ENCODE results near the gene DNAH3.
"Not testable (repeated sequence)": the region's sequence is repeated elsewhere in the genome, so short reads cannot be mapped to it uniquely, and the experiment has no call there.

The DNAH3 gene

DNA sequence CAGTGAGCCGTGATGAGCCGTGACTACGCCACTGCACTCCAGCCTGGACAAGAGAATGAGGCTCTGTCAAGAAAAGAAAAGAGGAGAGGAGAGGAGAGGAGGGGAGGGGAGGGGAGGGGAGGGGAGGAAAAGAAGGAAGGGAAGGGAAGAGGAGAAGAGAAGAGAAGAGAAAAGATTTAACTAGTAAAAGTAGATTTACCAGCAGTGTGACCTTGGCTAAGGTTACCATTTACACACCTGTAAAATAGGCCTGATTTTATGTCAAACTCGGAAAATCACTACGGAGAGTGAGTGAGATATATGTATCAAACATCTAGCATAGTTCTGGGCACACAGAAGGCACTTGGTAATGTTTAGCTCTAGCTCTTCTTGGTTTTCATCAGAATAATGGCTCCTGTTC is 140.8 kb downstream of the DNAH3 start:
- DNase-seq (ENCODE audit: low read depth, low spot score) = no peak

DNA sequence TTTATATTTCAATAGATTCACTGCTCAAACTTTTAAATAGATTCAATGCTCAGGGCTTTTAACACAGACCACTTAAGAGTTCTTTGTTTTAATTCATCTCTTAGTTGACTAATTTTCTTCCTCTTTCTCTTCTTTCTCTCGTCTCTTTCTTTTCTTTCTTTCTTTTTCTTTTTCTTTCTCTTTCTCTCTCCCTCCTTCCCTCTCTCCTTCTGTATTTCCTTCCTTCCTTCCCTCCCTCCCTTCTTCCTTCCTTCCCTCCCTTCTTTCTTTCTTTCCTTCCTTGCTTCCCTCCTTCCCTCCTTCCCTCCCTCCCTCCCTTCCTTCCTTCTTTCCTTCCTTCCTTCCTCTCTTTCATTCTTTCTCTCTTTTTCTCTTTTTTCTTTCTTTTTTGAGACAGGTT is 145.6 kb downstream of the DNAH3 start:
- DNase-seq (ENCODE audit: low read depth, low spot score) = no peak

DNA sequence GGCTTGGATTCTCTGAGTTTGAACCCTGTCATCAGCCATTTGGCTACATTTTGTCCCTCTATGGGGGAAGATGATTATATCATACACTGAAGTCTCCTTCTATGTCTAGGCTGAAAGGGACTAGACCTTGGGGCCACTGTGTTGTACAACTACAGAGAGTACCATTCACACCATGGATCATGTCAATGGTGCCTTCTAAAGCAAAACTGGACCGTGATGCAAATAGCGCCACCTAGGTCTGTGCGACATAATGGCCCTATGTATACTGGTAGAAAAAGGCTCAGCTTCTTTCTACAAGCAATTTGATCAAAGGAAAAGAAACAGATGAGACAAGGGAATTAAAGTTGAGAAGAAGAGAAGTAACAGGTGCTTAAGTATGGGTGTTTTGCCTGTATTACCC is 149.4 kb downstream of the DNAH3 start:
- DNase-seq (ENCODE audit: low read depth, low spot score) = no peak

DNA sequence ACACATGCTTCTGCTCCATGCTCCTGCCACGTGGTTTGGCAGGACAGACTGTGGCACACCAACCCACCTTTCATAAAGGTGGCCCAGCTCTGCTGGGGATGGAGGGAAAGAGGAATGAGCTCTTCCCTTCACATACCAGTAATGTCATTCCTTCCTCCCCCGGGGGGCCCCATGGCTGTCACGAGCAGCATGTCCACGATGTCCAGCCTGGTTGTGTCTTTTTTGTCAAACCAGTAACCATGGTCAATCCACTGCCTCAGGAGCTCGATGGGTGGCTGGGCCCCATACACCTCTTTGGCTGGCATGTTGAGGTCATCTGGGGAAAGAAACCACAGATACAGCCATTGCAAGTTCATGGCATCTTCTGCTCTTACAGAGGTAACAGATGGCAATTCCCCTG is 153.5 kb downstream of the DNAH3 start:
- no peak for DNase-seq (ENCODE audit: low read depth, low spot score)

DNA sequence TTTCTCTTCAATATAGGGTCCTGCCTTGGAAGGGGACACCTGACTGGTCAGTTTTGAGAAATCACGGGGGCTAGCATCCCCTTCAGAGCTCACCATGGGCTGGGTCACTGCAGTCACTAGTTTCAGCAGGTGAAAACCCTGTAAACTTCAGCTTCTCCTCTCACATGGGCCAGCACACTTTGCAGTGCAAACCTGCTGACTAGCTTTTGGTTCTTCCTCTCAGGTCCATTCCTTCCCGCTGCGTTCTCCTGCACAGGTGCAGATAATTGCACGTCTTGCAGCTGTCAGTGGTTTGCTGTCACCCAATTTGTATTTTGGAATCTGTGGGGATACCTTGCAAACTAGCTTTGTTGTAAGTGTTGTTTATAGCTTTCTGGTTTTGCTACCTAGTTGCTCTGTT is 154.9 kb downstream of the DNAH3 start:
- no peak for DNase-seq (ENCODE audit: low read depth, low spot score)

DNA sequence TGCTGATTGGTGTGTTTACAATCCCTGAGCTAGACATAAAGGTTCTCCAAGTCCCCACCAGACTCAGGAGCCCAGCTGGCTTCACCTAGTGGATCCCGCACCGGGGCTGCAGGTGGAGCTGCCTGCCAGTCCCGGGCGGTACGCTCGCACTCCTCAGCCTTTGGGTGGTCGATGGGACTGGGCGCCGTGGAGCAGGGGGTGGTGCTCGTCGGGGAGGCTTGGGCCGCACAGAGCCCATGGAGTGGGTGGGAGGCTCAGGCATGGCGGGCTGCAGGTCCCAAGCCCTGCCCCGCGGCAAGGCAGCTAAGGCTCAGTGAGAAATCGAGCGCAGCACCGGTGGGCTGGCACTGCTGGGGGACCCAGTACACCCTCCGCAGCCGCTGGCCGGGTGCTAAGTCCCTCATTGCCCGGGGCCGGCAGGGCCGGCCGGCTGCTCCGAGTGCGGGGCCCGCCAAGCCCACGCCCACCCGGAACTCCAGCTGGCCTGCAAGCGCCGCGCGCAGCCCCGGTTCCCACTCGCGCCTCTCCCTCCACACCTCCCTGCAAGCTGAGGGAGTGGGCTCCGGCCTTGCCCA is 161.1 kb downstream of the DNAH3 start:
- DNase-seq (ENCODE audit: low read depth, low spot score) = not testable (repeated sequence)

DNA sequence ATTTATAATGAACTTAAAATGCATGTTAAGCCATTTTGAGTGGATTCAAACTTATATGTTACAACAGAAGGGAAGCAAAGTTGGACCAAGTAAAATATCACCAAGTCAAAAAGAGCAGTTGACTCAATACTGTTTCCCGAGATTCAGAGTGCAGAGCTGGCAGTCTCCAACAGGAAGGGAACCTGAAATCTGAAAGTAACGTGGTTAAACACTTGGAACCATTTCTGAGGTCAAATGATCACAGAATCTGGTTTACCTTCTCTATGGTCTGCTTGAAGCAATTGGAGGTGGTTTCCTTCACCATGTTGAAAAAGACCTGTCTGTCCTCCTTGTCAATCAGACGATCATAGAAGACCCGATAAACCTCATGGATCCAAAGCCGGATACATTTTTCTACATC is 163.6 kb downstream of the DNAH3 start:
- no peak for DNase-seq (ENCODE audit: low read depth, low spot score)

DNA sequence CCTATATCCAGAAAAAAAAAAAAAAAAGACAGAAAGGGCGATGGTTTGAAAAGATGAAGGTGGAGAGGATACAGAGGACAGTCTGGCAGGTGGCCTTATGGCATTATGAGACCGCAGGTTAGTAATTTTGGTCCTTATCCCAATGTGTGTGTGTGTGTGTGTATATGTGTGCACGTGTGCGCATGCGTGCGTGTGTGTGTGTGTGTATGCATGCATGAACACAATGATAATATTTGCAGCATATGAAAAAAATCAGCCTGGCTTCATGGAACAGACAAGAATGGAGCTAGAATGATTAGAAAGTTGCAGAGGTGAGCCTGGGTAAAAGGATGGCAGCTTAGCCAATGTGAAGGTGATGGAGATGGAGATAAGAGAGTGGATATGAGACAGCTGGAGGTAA is 166.6 kb downstream of the DNAH3 start:
- DNase-seq (ENCODE audit: low read depth, low spot score) = no peak

DNA sequence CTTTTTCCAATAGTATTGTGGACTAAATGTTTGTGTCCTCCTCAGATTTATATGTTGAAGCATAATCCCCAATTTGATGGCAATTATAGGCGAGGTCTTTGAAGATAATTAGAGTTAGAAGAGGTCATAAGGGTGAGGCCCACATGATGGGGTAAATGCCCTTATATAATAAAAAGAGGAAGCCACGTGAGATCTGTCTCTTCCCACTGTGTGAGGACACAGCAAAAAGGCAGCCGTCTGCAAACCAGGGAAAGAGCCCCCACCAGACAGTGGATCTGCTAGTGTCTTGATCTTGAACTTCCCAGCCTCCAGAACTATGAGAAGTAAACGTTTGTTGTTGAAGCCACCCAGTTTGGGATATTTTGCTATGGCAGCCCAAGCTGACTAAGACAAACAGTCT is 174.1 kb downstream of the DNAH3 start:
- no peak for DNase-seq (ENCODE audit: low read depth, low spot score)

DNA sequence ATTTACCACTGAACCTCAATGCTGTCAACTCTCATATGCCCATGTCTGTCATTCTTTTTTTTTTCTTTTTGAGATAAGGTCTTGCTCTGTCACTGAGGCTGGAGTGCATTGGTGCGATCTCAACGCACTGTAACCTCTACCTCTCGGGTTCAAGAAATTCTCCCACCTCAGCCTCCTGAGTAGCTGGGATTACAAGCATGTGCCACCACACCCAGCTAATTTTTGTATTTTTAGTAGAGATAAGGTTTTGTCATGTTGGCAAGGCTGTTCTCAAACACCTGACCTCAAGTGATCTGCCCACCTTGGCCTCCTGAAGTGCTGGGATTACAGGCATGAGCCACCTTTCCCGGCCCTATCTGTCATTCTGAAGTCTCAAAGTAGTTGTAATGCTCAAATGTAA is 177.4 kb downstream of the DNAH3 start:
- not testable (repeated sequence) for DNase-seq (ENCODE audit: low read depth, low spot score)

DNA sequence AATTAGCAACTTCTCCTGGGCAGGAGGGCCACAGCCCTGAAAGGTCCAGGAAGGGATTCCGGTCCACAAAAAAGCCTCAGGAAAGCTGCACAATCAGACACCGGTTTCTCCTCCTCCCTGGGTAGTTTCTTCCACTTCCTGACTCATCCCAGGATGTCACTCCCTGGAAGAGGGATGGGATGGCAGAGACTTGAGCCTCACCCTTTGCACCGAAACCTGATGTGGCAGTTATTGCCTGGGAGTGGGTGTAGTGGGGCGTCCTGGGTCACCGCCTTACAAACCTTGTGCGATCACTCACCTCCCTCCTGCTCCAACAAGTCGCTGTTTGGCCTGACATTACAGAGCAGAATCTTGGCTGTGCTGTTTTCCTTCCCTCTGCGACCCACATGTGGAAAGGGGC is 179.2 kb downstream of the DNAH3 start:
- DNase-seq (ENCODE audit: low read depth, low spot score) = no peak

DNA sequence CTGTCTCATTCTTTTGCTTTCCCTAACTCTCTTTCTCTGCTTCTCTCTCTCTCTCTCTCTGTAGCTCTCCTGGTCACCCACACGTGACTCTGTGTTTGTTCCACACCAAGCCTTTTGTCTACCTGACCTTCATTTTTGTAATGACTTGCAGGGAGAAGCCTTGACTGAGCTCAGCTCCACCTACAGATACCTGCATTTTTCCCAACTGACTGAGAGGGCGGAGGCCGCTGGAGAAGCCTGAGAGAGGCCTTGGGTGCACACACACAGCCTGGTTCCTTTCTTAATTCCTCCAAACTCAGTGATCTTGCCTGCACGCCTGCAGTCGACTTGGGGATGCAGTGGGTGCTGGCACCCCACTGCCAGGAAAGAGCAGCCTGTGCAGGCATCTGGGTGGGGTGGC is 181.3 kb downstream of the DNAH3 start:
- no peak for DNase-seq (ENCODE audit: low read depth, low spot score)

DNA sequence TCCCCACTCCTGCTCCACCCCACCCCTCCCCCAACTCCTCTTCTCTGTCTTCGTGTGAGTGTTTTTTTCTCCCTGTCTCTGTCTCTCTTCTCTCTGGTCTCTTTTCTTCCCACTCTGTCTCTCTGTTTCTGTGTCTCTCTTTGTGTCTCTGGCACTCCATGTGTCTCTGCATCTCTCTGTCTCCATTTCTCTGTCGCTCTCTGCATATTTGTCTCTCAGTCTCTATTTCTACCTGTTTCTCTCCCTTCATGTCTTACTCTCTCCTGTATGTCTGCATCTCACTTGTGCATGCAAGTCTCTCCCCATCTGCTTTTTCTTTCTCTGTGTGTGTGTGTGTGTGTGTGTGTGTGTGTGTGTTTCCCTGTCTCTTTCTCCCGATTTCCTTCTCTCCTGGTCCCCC is 181.9 kb downstream of the DNAH3 start:
- no peak for DNase-seq (ENCODE audit: low read depth, low spot score)

DNA sequence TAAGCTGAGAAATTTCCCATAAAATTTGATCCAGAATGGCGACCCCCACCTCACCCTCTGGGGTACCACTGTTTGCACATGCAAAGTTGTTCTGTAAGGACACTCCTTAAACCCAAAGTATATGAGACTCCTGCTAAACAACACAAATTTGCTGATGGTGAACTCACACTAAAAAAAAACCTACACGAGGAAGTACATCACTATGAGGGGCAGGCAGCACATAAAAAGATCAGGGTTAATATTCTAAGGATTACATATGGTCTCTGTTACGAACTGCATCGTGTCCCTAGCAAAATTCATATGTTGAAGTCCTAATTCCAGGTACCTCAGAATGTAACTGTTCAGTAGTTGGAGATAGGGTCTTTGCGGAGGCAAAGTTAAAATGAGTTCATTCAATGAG is 189.7 kb downstream of the DNAH3 start:
- DNase-seq (ENCODE audit: low read depth, low spot score) = no peak

DNA sequence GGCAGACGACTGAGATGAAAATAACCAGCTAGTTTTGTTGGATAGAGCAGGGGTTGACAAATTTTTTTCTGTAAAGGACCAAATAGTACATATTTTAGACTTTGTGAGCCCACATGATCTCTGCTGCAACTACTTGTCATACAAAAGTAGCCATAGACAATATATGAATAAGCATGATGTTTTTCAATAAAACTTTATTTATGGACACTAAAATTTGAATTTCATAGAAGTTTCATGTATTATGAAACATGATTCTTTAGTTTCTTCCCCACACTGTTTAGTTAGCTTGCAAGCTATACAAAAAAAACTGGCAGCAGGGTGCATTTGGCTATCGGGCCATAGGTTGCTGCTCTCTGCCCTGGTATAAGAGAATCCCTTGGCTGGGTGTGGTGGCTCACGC is 193.5 kb downstream of the DNAH3 start:
- DNase-seq (ENCODE audit: low read depth, low spot score) = no peak

DNA sequence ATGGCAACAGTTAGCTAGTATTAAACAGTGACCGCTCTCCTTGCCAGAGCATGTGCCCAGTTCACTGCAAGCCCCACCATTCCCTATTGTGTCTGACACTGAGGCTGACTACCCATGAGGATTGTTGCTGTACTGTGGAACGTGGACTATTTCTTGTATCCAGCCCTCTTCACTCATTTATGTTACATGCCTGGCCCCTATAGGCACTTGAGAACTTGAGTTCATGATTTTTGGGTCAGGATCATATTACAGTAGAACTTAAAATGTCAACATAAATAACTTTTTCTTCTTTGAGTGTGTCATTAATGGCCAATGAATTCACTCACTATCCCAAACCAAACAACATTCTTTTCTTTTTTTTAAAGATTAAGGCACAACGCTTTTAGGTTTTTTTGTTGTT is 194.3 kb downstream of the DNAH3 start:
- no peak for DNase-seq (ENCODE audit: low read depth, low spot score)

DNA sequence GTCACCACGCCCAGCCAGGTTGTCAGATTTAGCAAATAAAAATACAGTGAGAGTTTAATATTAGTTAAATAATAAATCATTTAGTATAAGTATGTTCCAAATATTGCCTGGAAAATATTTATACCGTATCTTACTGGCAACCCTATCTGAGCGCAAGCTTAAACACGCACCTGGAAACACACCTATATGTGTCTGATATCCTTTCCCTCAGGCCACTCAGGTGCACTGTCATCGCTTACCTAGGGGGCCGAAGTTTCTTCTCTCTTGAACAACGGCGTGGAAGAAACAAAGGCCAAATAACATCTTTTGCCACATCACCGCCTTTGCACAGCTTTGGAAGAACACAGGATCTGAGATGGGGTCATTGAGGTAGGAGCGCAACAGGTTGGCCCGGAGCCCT is 196.1 kb downstream of the DNAH3 start:
- no peak for DNase-seq (ENCODE audit: low read depth, low spot score)

DNA sequence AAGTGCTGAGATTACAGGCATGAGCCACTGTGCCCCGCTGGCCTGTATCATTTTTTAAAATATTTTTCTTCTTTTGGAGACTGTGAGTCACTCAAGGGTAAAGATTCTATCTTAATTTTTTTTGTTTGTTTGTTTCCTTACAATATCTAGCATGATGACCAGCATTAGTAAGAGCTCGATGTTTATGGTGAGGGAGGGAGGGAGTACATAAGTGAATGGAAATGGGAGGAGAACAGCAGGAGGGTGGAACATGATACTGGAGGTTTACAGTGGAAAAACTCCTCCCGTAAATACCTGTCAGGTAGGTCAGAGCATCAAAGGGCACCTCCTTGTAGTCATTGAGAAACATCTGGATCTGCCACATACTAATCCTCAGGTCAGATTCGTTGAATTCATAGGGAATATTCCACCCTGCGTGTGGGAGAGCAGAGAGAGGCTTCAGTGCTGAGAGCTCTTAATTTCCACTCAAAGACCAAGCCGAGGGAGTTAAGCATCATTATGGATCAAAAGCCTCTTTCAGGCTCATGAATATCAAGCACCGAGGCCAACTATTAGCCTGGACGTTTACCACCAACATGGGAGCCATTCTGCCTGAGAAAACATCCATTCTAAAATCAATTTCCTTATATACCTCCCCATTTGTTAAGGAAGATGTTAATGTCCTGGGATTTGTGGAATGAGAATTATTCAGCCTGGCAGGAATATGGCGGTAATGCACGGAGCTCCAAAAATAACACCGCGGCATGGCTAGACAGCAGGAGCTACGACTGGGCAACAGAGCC is 198.3 kb downstream of the DNAH3 start:
- peak; percentile 17 for DNase-seq (ENCODE audit: low read depth, low spot score)

DNA sequence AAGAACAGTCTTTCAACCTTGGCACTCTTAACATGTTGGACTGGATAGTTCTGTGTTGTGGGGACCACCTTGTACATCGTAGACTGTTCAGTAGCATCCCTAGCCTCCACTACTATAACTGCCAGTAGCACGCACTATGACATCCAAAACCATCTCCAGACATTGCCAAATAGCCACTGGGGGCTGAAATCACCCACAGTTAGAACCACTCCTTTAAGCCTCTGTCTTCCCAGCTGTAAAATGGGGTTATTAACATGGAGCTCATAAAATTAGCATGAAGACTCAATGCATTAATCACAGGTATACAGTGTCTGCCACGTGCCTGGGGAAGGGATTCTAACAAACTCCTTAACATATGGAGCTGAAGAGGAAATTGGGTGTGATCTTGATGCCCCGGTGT is 200.4 kb downstream of the DNAH3 start:
- DNase-seq (ENCODE audit: low read depth, low spot score) = no peak

DNA sequence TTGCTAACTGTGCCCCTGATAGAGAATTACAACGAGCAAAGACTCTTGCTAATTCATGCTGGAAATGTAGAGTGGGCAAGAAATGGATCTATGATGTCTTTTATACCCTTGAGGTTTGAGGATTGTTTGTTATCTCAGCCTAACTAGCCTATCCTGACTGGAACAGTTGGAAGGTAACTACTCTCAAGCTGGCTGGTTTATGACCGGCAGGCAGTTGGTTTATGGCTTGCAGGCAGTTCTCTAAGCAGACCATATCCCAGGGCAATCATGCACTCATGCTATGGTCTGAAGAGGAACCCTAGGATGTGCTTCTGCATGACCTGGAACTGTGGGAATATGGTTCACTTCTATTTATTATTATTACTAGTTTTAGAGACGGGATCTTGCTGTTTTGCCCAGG is 201.0 kb downstream of the DNAH3 start:
- no peak for DNase-seq (ENCODE audit: low read depth, low spot score)

DNA sequence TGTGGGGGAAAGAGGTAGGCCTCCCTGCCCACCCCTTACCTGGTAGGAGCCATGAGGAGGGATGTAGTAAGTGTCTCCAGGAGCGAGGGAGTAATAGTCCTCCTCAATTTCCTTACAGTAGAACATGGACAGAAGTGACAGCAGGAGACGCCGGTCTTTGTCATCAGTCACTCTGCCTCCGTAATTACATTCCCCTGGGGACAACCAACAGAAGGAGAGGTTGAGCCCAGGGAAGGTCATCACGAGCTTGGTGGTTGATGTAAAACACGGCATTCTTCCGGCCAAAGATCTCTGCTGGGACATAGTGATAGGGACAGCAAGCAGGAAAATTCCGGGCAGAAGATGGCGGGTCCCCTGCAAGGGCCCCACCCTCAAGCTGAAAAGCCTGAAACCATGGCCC is 202.2 kb downstream of the DNAH3 start:
- DNase-seq (ENCODE audit: low read depth, low spot score) = no peak

DNA sequence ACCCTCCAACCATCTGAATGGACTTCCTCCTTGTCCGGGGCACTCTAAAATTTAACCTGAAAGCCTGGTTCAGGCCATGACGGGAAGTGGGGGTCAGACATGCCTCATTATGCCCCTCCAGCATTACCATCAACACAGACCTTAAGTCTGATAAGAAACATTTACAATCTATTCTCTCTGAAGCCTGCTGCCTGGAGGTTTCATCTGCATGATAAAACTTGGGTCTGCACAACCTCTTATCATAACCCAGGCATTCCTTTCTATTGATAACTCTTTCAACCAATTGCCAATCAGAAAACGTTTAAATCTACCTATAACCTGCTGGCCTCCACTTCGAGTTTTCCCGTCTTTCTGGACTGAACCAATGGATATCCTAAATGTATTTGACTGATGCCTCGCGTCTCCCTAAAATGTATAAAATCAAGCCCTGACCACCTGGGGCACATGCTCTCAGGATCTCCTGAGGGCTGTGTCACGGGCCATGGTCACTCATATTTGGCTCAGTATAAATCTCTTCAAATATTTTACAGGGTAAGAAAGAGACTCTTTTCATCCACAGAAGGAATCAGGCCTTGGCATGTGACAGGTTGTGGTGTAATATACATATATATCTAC is 204.5 kb downstream of the DNAH3 start:
- no peak for DNase-seq (ENCODE audit: low read depth, low spot score)

DNA sequence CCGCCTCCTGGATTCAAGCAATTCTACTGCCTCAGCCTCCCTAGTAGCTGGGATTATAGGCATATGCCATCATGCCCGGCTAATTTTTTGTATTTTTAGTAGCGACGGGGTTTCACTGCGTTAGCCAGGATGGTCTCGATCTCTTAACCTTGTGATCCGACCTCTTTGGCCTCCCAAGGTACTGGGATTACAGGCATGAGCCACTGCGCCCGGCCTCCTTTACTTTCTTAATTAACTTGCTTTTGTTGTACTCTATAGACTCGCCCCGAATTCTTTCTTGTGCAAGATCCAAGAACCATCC is 205.1 kb downstream of the DNAH3 start:
- not testable (repeated sequence) for DNase-seq (ENCODE audit: low read depth, low spot score)
